Activated CD8-positive, alpha-beta memory T cell treated with anti-CD3 and anti-CD28 coated beads for 48 hours (primary cell): Measurements from ENCODE around the gene NDUFAF3.
"Not testable (repeated sequence)": the region's sequence is repeated elsewhere in the genome, so short reads cannot be mapped to it uniquely, and the experiment has no call there.

Source experiments
- DNase-seq, 3 experiments: peaks; one replicate each; pipeline ENCODE4 v3.0.0-alpha.2; 2020; ENCODE audit warnings: low read depth in 2 of 3, low spot score in 2 of 3

The NDUFAF3 gene

GRCh38 chr3:48999085-48999858 is 22.6 kb upstream of the NDUFAF3 start:
- no peak for DNase-seq

- no peak for DNase-seq
These were observed 20.8 kb upstream of the NDUFAF3 start for GRCh38 chr3:49001155-49001554.

- DNase-seq = no peak
These were observed 17.3 kb upstream of the NDUFAF3 start for GRCh38 chr3:49004352-49005302.

- DNase-seq = no peak
These were observed 16.6 kb upstream of the NDUFAF3 start for GRCh38 chr3:49005303-49005680.

DNA sequence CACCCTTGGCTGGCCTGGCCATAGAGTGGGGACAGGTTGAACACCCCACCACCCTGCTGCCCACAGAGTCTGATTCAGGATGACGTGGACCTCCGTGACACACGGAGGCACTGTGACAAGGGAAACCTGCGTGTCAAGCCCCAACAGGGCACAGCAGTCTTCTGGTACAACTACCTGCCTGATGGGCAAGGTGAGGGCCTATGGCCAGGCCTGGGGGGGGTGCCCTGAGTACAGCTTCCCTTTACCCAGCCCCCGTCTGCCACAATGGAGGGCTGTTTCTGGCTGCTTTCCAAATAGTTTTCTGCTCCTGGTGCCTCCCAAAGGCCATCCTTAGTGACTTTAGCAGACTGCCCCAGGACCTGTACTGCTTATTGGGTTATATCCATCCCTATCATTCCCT is 15.9 kb upstream of the NDUFAF3 start:
- no peak for DNase-seq

- no peak for DNase-seq
These were observed 15.4 kb upstream of the NDUFAF3 start for GRCh38 chr3:49006408-49007067.

DNA sequence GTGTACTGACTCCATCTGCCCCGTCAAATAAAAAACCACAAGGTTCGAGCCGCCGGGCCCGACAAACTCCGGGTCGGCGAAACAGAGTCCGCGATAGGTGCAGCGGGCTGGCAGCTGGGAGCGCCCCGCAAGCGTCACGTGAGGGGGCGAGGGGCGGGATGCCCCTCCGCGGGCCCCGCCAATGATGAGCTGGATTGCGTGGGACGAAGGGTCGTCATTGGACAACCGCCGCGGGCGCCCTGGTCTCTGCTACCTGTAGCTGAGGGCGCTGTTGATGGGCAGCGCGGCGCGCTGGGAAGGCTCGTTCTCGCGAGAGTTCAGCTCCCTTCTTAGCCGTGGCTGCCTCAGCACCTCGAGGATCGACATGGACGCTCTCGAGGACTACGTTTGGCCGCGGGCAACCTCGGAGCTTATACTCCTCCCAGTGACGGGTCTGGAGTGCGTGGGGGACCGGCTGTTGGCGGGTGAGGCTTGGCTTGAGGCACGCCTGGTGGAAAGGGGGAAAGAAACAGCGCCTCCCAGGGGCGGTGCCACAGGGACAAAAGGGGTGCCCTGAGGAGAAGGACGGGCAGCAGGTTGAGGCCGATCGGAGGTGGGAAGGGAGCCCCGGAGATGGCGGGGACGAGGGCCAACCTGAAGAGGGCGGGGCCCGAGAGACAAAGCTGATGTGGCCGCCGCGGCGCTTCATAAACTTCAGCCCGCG is 14.7 kb upstream of the NDUFAF3 start, which contains the start of gene WDR6:
TSS of gene WDR6 (plus strand) at position 324 of the 703 bp plus-strand sequence. CDS start at position 365, 41 bp downstream.
- peak; percentile 87 to 96 (median 90) for DNase-seq

DNA sequence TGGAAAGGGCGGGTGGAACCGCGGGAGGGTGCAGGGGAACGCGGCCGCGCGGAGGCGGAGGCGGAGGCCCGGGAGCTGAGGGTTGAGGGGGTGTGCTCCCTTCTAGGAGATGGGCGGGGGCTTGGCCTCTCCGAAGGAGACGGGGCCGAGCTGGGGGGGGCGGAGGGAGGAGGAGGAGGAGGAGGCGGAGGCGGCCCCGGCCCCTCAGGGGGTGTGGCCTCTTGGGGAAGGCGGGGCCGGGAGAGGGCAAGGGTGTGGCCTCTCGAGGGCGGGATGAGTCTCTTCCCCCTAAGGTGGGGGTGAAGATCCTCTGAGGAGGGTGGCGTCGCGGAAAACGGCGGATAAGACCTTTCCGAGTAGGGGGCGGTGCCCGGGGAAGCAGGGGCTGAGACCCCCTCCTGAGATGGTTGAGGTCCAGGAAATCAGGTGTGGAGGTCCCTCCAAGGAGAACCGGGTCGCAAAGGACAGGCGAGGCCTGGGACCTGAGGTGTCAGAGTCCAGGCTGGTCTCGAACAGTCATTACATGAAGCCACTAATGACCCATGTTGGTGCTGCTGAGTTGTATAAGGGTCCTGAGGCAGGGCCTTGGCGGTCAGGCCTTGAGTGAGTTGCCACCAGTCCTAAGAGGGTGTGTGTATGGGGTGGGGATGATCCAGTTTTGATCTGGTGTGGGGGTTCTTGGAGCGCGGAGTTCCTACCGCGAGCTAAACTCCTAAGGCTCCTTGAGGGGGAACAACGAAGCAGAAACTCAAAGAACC is 14.0 kb upstream of the NDUFAF3 start:
- peak; percentile 59 to 71 (median 71) for DNase-seq

DNA sequence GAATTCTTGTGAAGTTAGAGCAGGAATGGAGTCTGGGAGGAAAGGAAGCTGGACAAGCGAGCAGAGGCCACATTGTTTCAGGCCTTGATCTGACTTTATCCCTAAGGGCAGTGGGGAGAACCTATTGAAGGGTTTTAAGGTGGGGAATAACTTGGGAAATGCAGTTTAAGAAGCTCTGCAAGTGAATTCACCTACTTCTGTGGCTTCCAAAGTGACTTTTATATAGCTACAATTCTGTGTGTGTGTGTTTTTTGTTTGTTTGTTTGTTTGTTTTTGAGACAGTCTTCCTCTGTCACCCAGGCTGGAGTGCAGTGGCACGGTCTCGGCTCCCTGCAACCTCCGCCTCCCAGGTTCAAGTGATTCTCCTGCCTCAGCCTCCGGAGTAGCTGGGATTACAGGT is 13.3 kb upstream of the NDUFAF3 start:
- DNase-seq = not testable (repeated sequence)

DNA sequence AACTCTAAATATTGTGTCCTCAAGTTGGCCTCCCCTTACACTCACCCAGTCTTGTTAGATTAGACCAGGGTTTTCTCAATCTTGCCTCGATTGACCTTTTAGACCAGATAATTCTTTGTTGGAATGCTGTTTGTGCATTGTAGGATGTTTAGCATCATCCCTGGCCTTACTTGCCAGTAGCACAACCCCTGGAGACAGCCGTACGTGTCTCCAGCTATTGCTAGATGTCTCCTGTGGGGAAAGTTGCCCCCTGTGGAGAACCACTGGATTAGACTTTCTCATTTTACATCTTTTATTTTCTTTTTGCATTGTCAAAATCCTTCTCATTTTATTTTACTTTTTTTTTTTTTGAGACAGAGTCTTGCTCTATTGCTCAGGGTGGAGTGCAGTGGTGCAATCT is 12.5 kb upstream of the NDUFAF3 start:
- no peak for DNase-seq

GRCh38 chr3:49012441-49013017 is 9.4 kb upstream of the NDUFAF3 start:
- DNase-seq = no peak

GRCh38 chr3:49013113-49013737 is 8.7 kb upstream of the NDUFAF3 start:
- DNase-seq = no peak

DNA sequence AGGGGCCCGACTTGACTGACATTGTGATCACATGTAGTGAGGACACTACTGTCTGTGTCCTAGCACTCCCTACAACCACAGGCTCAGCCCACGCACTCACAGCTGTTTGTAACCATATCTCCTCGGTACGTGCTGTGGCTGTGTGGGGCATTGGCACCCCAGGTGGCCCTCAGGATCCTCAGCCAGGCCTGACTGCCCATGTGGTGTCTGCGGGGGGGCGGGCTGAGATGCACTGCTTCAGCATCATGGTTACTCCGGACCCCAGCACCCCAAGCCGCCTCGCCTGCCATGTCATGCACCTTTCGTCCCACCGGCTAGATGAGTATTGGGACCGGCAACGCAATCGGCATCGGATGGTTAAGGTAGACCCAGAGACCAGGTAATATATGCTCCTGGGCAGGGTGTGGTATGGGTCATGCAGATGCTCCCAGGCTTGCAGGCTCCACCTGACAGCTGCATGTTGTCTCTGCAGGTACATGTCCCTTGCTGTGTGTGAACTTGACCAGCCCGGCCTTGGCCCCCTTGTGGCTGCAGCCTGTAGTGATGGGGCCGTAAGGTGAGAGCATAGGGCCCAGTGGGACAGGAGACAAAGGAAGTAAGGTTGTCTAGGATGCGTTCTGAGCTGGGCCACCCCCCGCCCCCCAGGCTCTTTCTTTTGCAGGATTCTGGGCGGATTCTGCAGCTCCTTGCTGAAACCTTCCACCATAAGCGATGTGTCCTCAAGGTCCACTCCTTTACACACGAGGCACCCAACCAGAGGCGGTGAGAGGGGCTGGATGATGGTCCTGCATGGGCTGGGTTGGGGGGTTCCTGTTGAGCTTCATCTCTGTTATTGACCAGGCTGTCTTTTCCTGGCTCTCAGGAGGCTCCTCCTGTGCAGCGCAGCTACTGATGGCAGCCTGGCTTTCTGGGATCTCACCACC is 7.9 kb upstream of the NDUFAF3 start:
- DNase-seq = no peak

DNA sequence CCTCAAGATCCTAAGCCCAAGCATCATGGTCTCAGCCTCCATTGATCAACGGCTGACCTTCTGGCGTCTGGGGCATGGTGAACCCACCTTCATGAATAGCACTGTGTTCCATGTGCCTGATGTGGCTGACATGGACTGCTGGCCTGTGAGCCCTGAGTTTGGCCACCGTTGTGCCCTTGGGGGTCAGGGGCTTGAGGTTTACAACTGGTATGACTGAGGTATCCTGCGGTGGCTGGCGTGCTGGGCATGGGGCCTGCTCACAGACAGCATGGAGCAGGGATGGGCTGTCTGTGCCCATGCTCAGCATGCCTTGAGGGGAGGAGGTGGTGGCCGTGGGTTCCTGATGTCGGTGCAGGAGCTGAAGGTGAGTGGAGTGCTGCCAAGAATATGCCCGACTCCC is 6.8 kb upstream of the NDUFAF3 start:
- no peak for DNase-seq

GRCh38 chr3:49015765-49016164 is 6.2 kb upstream of the NDUFAF3 start:
- DNase-seq = no peak

GRCh38 chr3:49016414-49017228 is 5.3 kb upstream of the NDUFAF3 start:
- DNase-seq = no peak

- DNase-seq = no peak
These were observed 4.5 kb upstream of the NDUFAF3 start for GRCh38 chr3:49017229-49017970.
